ENCODE data around the gene GRIA3.

DNA sequence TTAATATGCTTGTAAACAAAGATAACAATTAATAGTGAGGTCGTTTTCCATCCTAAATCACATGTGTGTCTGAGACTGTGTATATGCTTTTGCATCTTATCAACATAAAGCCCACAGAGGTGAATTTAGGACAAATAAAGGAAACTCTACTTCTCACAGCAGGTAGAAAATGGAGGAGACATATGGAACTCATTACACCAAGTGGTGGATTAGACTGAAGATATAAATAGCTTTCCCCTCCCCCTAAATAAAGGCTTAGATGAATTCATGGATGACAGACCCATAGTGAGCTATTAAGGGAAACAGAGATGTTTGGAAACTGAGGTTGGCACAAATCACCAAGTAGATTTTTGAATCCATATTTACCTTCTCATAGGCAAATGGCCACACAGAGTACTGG, 79.7 kb downstream of the GRIA3 start:
- TF ChIP-seq, protein P1, sequence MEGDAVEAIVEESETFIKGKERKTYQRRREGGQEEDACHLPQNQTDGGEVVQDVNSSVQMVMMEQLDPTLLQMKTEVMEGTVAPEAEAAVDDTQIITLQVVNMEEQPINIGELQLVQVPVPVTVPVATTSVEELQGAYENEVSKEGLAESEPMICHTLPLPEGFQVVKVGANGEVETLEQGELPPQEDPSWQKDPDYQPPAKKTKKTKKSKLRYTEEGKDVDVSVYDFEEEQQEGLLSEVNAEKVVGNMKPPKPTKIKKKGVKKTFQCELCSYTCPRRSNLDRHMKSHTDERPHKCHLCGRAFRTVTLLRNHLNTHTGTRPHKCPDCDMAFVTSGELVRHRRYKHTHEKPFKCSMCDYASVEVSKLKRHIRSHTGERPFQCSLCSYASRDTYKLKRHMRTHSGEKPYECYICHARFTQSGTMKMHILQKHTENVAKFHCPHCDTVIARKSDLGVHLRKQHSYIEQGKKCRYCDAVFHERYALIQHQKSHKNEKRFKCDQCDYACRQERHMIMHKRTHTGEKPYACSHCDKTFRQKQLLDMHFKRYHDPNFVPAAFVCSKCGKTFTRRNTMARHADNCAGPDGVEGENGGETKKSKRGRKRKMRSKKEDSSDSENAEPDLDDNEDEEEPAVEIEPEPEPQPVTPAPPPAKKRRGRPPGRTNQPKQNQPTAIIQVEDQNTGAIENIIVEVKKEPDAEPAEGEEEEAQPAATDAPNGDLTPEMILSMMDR (IDR thresholded peaks at IDR 0.05; ENCODE audit: low read depth, low read length), result no peak
- TF ChIP-seq POLR2A (IDR thresholded peaks at IDR 0.05; ENCODE audit: extremely low read depth, insufficient read length) (no peak), MYC (IDR thresholded peaks at IDR 0.05; ENCODE audit: low read depth, low read length) (no peak)
- TF ChIP-seq, protein P2, sequence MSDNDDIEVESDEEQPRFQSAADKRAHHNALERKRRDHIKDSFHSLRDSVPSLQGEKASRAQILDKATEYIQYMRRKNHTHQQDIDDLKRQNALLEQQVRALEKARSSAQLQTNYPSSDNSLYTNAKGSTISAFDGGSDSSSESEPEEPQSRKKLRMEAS (IDR thresholded peaks at IDR 0.05; ENCODE audit: low read depth, low read length), result no peak

Measured in NB4 (cell line).